Measurements from ENCODE around the gene KIAA1958.

GRCh38 chr9:112624711-112625707 lies 138.4 kb downstream of the KIAA1958 start:
- TF ChIP-seq POLR2A (IDR thresholded peaks at IDR 0.05): no peak
- no peak for TF ChIP-seq EP300 (IDR thresholded peaks at IDR 0.05)

All from suprapubic skin (tissue), 2 donors.